Thyroid gland (tissue), 4 donors: ENCODE measurements around the gene IGF2BP1. TPM values are rescaled to one million over a fixed set of nuclear protein-coding genes. Genes with fewer than 3 reads are reported as not detected.
"Not testable (repeated sequence)": the region's sequence is repeated elsewhere in the genome, so short reads cannot be mapped to it uniquely, and the experiment has no call there.

Source experiments
- DNase-seq, 2 donors: peaks; one replicate each; pipeline ENCODE4 v3.0.0-alpha.2; 2019
- H3K27ac ChIP-seq, 3 donors: fragments of 200-600 bp; sonication (generic); 1 replicate in 2 of 3; 2 replicates in 1 of 3; pipeline ENCODE4 v1.5.1; 2016 to 2019; ENCODE audit warnings: mild to moderate bottlenecking in 1 of 3, moderate library complexity in 1 of 3
- H3K27me3 ChIP-seq: fragments of 200-600 bp; sonication (generic); one replicate; pipeline ENCODE4 v1.5.1; 2019
- H3K36me3 ChIP-seq, 2 donors: fragments of 200-600 bp; sonication (generic); one replicate each; pipeline ENCODE4 v1.5.1; 2016 to 2019
- H3K4me1 ChIP-seq, 2 donors: fragments of 200-600 bp; sonication (generic); one replicate each; pipeline ENCODE4 v1.5.1; 2017 to 2019
- H3K4me3 ChIP-seq, 3 donors: fragments of 200-600 bp; sonication (generic); replicated peaks in 1 of 3; 1 replicate in 2 of 3; 2 replicates in 1 of 3; pipeline ENCODE4 v1.5.1; 2016; ENCODE audit warnings: mild to moderate bottlenecking in 1 of 3
- H3K9me3 ChIP-seq: fragments of 200-600 bp; sonication (generic); one replicate; pipeline ENCODE4 v1.5.1; 2017
- CTCF ChIP-seq, 6 experiments: fragments of 200-600 bp in 3 of 6; fragments of 450-650 bp in 3 of 6; sonication (generic) in 3 of 6; IDR thresholded peaks; one replicate each; pipeline ENCODE4 v1.5.1; 2016 to 2019; ENCODE audit warnings: antibody characterized with exemption in 6 of 6, mild to moderate bottlenecking in 2 of 6, inconsistent platforms in 1 of 6, moderate library complexity in 1 of 6
- POLR2A ChIP-seq, 2 donors: fragments of 450-650 bp; IDR thresholded peaks; one replicate each; pipeline ENCODE4 v1.6.1; 2017; ENCODE audit warnings: antibody characterized with exemption in 2 of 2, mild to moderate bottlenecking in 2 of 2, moderate library complexity in 1 of 2
- WGBS, 2 donors: methylation state at CpG; one replicate each; pipeline ENCODE4 v1.1.5; 2017; 5-methylcytosine and 5-hydroxymethylcytosine counted together
- intact Hi-C: fragments of 100-400 bp; cut with DNase I; formaldehyde crosslinking; loops from one replicate; pipeline ENCODE4 v1.15.1; 2023
- total RNA-seq, 4 donors: library from RNA; depleted of rRNA; stranded (reverse); fragments of >200 nt; gene quantifications; one replicate each; pipeline ENCODE4 v1.2.3, GENCODE V29; 2016

The IGF2BP1 gene
- total RNA-seq, 4 donors from 2014 or later = 0.33 to 0.94 TPM; not detected in 2

- intact Hi-C loops = no loop called here
These were observed 91.9 kb downstream of the IGF2BP1 start for GRCh38 chr17:49089094-49089493.

GRCh38 chr17:49090878-49091594 is 93.9 kb downstream of the IGF2BP1 start:
- Histone ChIP-seq H3K9me3 (no peaks in the 10 kb centered on the region), H3K27ac (no peak overlapping the region), H3K4me3 (no peak overlapping the region), H3K4me1 (peaks cover 5 to 7% of the 10 kb centered on the region in 2 donors), H3K36me3 (no peaks in the 10 kb centered on the region), H3K27me3 (no peaks in the 10 kb centered on the region)
- TF ChIP-seq POLR2A (IDR thresholded peaks at IDR 0.05) (no peak), CTCF (IDR thresholded peaks at IDR 0.05) (no peak)
- no peak for DNase-seq
- intact Hi-C loops = no loop called here
- 88 to 89% methylated on average over 10 of the region's 10 CpGs for WGBS, 2 donors

More at GRCh38 chr17:49089094-49089493, 91.9 kb downstream of the IGF2BP1 start:
- no peaks in the 10 kb centered on the region for H3K36me3 ChIP-seq
- no peaks in the 10 kb centered on the region for H3K27me3 ChIP-seq
- TF ChIP-seq CTCF (IDR thresholded peaks at IDR 0.05) = no peak
- no peak for TF ChIP-seq POLR2A (IDR thresholded peaks at IDR 0.05)
- peaks cover 5 to 7% of the 10 kb centered on the region in 2 donors for H3K4me1 ChIP-seq
- H3K9me3 ChIP-seq = no peaks in the 10 kb centered on the region
- no peak for DNase-seq
- no peak overlapping the region for H3K27ac ChIP-seq
- H3K4me3 ChIP-seq = no peak overlapping the region
- WGBS, 2 donors = 93 to 96% methylated on average over 7 of the region's 7 CpGs

GRCh38 chr17:49093131-49093530 is 95.9 kb downstream of the IGF2BP1 start:
- Histone ChIP-seq H3K4me1 (peaks cover 5 to 7% of the 10 kb centered on the region in 2 donors), H3K36me3 (no peaks in the 10 kb centered on the region), H3K27me3 (no peaks in the 10 kb centered on the region), H3K27ac (no peak overlapping the region), H3K4me3 (no peak overlapping the region), H3K9me3 (no peaks in the 10 kb centered on the region)
- 50 to 56% methylated on average over 10 of the region's 10 CpGs for WGBS, 2 donors
- intact Hi-C loops = no loop called here
- TF ChIP-seq POLR2A (IDR thresholded peaks at IDR 0.05) (no peak), CTCF (IDR thresholded peaks at IDR 0.05) (no peak)
- peak; percentile 50 to 61 for DNase-seq

GRCh38 chr17:49100601-49101000 is 103.4 kb downstream of the IGF2BP1 start:
- no peaks in the 10 kb centered on the region for H3K4me1 ChIP-seq
- no peak overlapping the region for H3K4me3 ChIP-seq
- TF ChIP-seq CTCF (IDR thresholded peaks at IDR 0.05) (no peak), POLR2A (IDR thresholded peaks at IDR 0.05) (no peak)
- H3K27ac ChIP-seq = no peak overlapping the region
- H3K9me3 ChIP-seq = no peaks in the 10 kb centered on the region
- H3K36me3 ChIP-seq = no peaks in the 10 kb centered on the region
- no peak for DNase-seq
- H3K27me3 ChIP-seq = no peaks in the 10 kb centered on the region
- intact Hi-C loops = no loop called here

GRCh38 chr17:49101054-49101534 is 103.9 kb downstream of the IGF2BP1 start:
- intact Hi-C loops = no loop called here
- no peak for TF ChIP-seq POLR2A (IDR thresholded peaks at IDR 0.05)
- TF ChIP-seq CTCF (IDR thresholded peaks at IDR 0.05) = no peak
- no peak overlapping the region for H3K27ac ChIP-seq
- no peak overlapping the region for H3K4me3 ChIP-seq
- WGBS, 2 donors = 83 to 89% methylated on average over 4 of the region's 4 CpGs
- no peaks in the 10 kb centered on the region for H3K9me3 ChIP-seq
- DNase-seq = no peak
- no peaks in the 10 kb centered on the region for H3K27me3 ChIP-seq
- no peaks in the 10 kb centered on the region for H3K36me3 ChIP-seq
- no peaks in the 10 kb centered on the region for H3K4me1 ChIP-seq

GRCh38 chr17:49103360-49103759 is 106.2 kb downstream of the IGF2BP1 start:
- DNase-seq, intact Hi-C loops, H3K9me3 ChIP-seq, H3K36me3 ChIP-seq, H3K27ac ChIP-seq, H3K4me1 ChIP-seq, H3K4me3 ChIP-seq, H3K27me3 ChIP-seq: not testable (repeated sequence)
- WGBS, 2 donors = 94 to 96% methylated on average over 14 of the region's 14 CpGs
